DOHH2 (cell line): ENCODE results near the gene OXNAD1.

Experiments
- H3F3A ChIP-seq: fragments of 200-600 bp; sonication (generic), shearing (Covaris generic); 2 replicates; pipeline ENCODE4 v1.6.0; 2016; ENCODE audit warnings: antibody characterized with exemption, mild to moderate bottlenecking; ENCODE audit not compliant: control insufficient read depth, insufficient read depth
- H3K27ac ChIP-seq: fragments of 200-600 bp; sonication (generic); 2 replicates; pipeline ENCODE4 v1.5.1; 2014; ENCODE audit warnings: low read depth, mild to moderate bottlenecking, low read length, moderate library complexity
- H3K27me3 ChIP-seq: fragments of 200-600 bp; sonication (generic); 2 replicates; pipeline ENCODE4 v1.6.1; 2014; ENCODE audit warnings: mild to moderate bottlenecking, low read length, mixed read lengths; ENCODE audit not compliant: control insufficient read depth
- H3K36me3 ChIP-seq: fragments of 200-600 bp; sonication (generic); 2 replicates; pipeline ENCODE4 v1.6.1; 2014; ENCODE audit warnings: mild to moderate bottlenecking, low read length, moderate library complexity, mixed read lengths; ENCODE audit not compliant: control insufficient read depth
- H3K4me1 ChIP-seq: fragments of 200-600 bp; sonication (generic); 2 replicates; pipeline ENCODE4 v1.6.1; 2014; ENCODE audit warnings: mild to moderate bottlenecking, low read length, mixed read lengths; ENCODE audit not compliant: control insufficient read depth
- H3K4me2 ChIP-seq: fragments of 200-600 bp; sonication (generic); 2 replicates; pipeline ENCODE4 v1.6.0; 2014; ENCODE audit warnings: mild to moderate bottlenecking, low read length, moderate library complexity
- H3K4me3 ChIP-seq: fragments of 200-600 bp; sonication (generic); 2 replicates; pipeline ENCODE4 v1.5.1; 2014; ENCODE audit warnings: mild to moderate bottlenecking, low read length, mixed read lengths
- H3K79me2 ChIP-seq: fragments of 200-600 bp; sonication (generic); 2 replicates; pipeline ENCODE4 v1.6.1; 2014; ENCODE audit warnings: mild to moderate bottlenecking, low read length, mixed read lengths; ENCODE audit not compliant: control insufficient read depth
- H3K9me2 ChIP-seq: fragments of 200-600 bp; sonication (generic); replicated peaks from 2 replicates; pipeline ENCODE4 v1.6.1; 2014; ENCODE audit warnings: mild to moderate bottlenecking, low read length, mixed read lengths; ENCODE audit not compliant: control insufficient read depth
- H3K9me3 ChIP-seq: fragments of 200-600 bp; sonication (generic); 2 replicates; pipeline ENCODE4 v1.6.1; 2014; ENCODE audit warnings: antibody characterized with exemption, low read length, mixed read lengths; ENCODE audit not compliant: control insufficient read depth, insufficient read depth
- H4K20me1 ChIP-seq: fragments of 200-600 bp; sonication (generic); 2 replicates; pipeline ENCODE4 v1.6.0; 2014; ENCODE audit warnings: low read depth, mild to moderate bottlenecking, antibody characterized with exemption, low read length, moderate library complexity; ENCODE audit not compliant: control insufficient read depth, insufficient read depth
- CTCF ChIP-seq: fragments of 200-600 bp; sonication (generic); IDR thresholded peaks from one replicate; pipeline ENCODE4 v1.5.1; 2014; ENCODE audit warnings: antibody characterized with exemption, mild to moderate bottlenecking, low read depth, low read length; ENCODE audit not compliant: poor library complexity, severe bottlenecking
- EZH2phosphoT487 ChIP-seq: fragments of 200-600 bp; sonication (generic); IDR thresholded peaks from 2 replicates; pipeline ENCODE4 v1.6.1; 2017; ENCODE audit warnings: borderline replicate concordance, mild to moderate bottlenecking, antibody characterized with exemption, low read length, moderate library complexity, mixed read lengths

Gene OXNAD1

GRCh38 chr3:16322189-16322588, 57.2 kb downstream of the OXNAD1 start:
- no peak for TF ChIP-seq CTCF
- TF ChIP-seq EZH2phosphoT487: no peak
- peaks cover 99% of the 10 kb centered on the region for H3K36me3 ChIP-seq

GRCh38 chr3:16323737-16324136, 58.7 kb downstream of the OXNAD1 start:
- Histone ChIP-seq H3K27ac (no peak overlapping the region), H4K20me1 (peaks cover 2% of the 10 kb centered on the region; the same call in 1 of the 2 replicates), H3F3A (peaks cover 6% of the 10 kb centered on the region), H3K4me2 (no peak overlapping the region), H3K9me3 (no peaks in the 10 kb centered on the region), H3K36me3 (peaks cover 96% of the 10 kb centered on the region), H3K4me3 (no peak overlapping the region), H3K9me2 (no peaks in the 10 kb centered on the region), H3K27me3 (no peaks in the 10 kb centered on the region), H3K4me1 (peaks cover 6% of the 10 kb centered on the region; the same call in 1 of the 2 replicates), H3K79me2 (peaks cover 49% of the 10 kb centered on the region)
- TF ChIP-seq EZH2phosphoT487 (no peak), CTCF (no peak)

More at GRCh38 chr3:16322189-16322588, 57.2 kb downstream of the OXNAD1 start:
- Histone ChIP-seq H3K9me3 (no peaks in the 10 kb centered on the region), H3K4me1 (peaks cover 6% of the 10 kb centered on the region; the same call in 1 of the 2 replicates), H3K79me2 (peaks cover 44% of the 10 kb centered on the region), H3F3A (peaks cover 10% of the 10 kb centered on the region), H3K27ac (no peak overlapping the region), H3K4me3 (no peak overlapping the region), H4K20me1 (peaks cover 3% of the 10 kb centered on the region; the same call in 1 of the 2 replicates), H3K4me2 (no peak overlapping the region), H3K27me3 (no peaks in the 10 kb centered on the region), H3K9me2 (no peaks in the 10 kb centered on the region)

- no peak overlapping the region for H3K4me2 ChIP-seq
- H3K27ac ChIP-seq: no peak overlapping the region
- peaks cover 48% of the 10 kb centered on the region for H3K79me2 ChIP-seq
- peaks cover 96% of the 10 kb centered on the region for H3K36me3 ChIP-seq
- H3K27me3 ChIP-seq: no peaks in the 10 kb centered on the region
- H3K4me3 ChIP-seq: no peak overlapping the region
- TF ChIP-seq CTCF (no peak), EZH2phosphoT487 (no peak)
- no peaks in the 10 kb centered on the region; the same call in 1 of the 2 replicates for H3F3A ChIP-seq
- no peaks in the 10 kb centered on the region; the same call in 1 of the 2 replicates for H4K20me1 ChIP-seq
- no peaks in the 10 kb centered on the region for H3K9me3 ChIP-seq
- H3K4me1 ChIP-seq: peaks cover 6% of the 10 kb centered on the region; the same call in 1 of the 2 replicates
- no peaks in the 10 kb centered on the region for H3K9me2 ChIP-seq
Measured at GRCh38 chr3:16325850-16326249, 60.8 kb downstream of the OXNAD1 start.
